GM21367 (cell line): Measurements from ENCODE around the gene ZCWPW1.

Source experiments
- ATAC-seq: cut with Tn5 transposase; IDR thresholded peaks from one replicate; pipeline ENCODE4 v1.9.1; 2021; ENCODE audit not compliant: unreplicated experiment

ZCWPW1 gene

DNA sequence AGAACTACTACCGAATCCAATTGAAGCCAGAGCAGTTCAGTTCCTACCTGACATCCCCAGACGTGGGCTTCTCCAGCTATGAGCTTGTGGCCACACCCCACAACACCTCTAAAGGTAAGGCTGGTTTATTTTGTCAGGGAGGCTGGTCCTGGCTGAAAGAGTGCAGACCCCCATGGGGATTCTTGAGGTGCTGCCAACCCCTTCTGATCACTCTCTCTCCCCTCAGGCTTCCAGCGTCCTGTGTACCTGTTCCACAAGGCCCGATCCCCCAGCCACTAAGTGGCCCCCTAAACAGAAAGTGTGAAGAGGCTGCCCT, 4.7 kb upstream of the ZCWPW1 start:
- ATAC-seq: no peak

DNA sequence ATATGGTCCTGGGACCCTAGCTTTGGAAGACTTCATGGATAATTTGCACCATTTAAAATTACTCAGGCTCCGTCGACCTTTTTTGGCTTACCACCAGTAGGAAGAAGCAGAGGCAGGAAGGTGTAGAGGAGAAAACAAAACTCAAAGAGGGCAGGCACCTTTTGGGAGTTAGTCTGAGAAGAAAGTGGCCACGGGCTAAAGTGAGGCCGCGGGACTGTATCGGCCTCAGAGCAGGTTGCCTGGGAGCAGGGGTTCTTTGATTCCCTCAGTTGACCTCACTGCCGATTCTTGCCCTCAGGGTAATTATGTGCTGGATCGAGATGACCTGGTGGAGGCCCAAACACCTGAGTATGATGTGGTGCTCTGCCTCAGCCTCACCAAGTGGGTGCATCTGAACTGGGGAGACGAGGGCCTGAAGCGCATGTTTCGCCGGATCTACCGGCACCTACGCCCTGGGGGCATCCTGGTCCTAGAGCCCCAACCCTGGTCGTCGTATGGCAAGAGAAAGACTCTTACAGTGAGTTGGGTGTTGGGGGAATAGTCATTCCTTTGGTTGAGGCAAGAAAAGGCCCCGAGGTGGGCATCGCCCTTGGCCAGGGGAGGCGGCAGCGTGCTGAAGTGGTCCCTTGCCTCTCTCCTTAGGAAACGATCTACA, 4.2 kb upstream of the ZCWPW1 start:
- ATAC-seq: no peak

DNA sequence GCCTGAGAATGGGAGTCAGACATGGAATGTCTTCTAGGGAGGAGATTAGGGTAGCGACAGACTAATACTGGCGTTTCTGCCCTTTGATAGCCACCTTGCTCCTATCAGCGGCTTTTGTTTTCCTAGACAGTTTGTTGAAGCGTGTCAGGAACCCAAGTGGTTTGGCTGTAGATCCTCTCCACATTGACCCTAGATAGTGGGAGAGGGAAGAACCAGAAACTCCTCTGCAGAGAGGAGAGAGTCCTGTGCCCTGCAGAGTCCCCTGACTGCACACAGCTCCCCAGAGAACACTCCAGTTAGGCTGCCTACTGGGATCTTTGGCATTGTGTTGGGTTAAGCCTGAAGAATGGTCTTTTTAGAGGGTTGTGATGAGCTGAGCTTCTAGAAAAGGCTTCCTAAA, 3.5 kb upstream of the ZCWPW1 start:
- no peak for ATAC-seq

DNA sequence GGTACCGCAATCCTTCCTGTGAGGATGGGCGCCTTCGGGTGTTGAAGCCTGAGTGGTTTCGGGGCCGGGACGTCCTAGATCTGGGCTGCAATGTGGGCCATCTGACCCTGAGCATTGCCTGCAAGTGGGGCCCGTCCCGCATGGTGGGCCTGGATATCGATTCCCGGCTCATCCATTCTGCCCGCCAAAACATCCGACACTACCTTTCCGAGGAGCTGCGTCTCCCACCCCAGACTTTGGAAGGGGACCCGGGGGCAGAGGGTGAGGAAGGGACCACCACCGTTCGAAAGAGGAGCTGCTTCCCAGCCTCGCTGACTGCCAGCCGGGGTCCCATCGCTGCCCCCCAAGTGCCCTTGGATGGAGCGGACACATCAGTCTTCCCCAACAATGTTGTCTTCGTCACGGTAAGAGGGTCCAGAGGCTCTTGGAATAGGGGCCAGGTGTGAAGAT, 2.8 kb upstream of the ZCWPW1 start:
- no peak for ATAC-seq

GRCh38 chr7:100430493-100431285, 2.2 kb upstream of the ZCWPW1 start:
- no peak for ATAC-seq

- ATAC-seq: peak; percentile 30
These were observed 1.4 kb upstream of the ZCWPW1 start, which contains the start of gene MEPCE for GRCh38 chr7:100429637-100430492. MEPCE (plus strand) TSS chr7:100429831; CDS start chr7:100430019, 188 bp downstream.

DNA sequence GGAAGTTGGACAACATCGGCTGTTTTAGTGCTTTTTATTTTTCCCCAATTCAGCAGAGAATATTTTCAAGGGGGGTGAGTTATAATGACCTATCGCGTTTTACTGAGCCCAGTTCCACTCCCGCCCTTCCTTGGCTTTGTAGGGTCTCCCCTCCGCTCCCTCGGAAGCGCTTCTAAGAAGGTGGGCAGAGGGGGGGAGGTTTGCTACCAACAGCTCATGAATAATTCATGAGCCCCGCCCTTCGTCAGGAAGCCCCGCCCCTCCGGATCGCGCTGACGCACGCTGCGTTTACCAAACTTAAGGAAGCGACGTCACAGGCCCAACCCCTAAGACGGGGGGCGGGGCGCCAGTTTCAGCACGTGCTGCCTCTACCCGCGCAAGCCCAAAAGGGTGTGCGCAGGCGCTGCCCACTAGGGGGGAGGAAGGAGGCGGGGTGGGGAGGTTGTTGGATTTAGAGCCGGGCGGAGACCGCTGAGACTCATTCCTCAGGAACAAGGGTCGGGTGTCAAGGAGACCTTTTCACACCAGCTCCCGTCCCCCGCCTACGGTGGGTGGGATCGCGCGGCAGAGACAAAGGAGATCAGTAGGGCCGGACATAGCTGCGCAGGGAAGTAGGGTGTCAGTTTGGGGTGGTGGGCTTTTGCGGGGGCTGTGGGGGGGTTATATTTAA, 599 bp upstream of the ZCWPW1 start:
- peak; percentile 33 for ATAC-seq

- ATAC-seq: no peak
These were observed 723 bp downstream of the ZCWPW1 start for GRCh38 chr7:100427762-100428198.

- ATAC-seq: no peak
These were observed 2.0 kb downstream of the ZCWPW1 start for GRCh38 chr7:100426516-100426915.

GRCh38 chr7:100425347-100425746, 3.2 kb downstream of the ZCWPW1 start:
- ATAC-seq: no peak

DNA sequence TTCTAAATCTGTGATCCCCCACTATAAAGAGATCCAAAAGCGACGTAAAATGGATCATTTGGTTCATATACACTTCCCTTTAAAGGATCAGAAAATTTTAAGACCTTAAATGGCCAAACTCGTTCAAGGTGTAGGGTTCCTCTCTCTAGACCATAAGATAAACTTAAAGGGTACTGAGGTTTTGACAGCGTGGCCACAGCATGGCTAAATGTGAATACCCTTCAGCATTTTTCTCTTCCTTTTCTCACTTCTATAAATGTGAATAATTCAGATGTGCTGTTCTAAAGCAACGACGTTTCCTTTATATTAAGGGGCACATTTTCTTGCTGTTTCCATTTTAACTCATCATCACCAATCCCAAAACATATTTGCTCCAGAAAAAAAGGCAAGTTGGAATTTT, 5.2 kb downstream of the ZCWPW1 start:
- no peak for ATAC-seq

DNA sequence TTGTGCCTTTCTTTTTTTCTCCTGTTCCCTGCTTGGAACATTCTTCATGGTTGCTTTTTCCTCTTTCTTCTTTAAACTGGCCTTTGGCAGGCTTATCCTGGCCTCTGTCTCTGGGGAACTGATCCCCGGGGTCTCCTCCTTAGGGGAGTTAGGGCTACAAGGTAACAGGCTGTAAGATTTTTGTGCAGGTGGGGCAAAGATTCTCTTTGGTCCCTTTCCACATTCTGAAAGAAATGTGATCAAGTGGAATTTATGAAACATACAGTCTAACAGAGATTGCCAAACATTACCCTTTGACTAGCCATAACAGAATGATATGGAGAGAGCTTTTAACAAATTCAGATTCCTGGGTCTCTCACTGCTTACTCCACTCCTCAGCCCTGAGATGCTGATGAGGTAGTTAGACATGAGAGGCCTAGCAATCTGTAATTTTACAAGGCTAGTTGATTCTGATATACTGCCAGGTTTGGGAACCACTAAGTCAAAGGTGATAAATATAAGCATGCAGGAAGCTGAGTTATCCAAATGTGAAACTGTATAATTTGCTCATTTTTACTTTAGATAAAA, 8.8 kb downstream of the ZCWPW1 start:
- no peak for ATAC-seq

GRCh38 chr7:100418930-100419659, 9.4 kb downstream of the ZCWPW1 start:
- no peak for ATAC-seq

DNA sequence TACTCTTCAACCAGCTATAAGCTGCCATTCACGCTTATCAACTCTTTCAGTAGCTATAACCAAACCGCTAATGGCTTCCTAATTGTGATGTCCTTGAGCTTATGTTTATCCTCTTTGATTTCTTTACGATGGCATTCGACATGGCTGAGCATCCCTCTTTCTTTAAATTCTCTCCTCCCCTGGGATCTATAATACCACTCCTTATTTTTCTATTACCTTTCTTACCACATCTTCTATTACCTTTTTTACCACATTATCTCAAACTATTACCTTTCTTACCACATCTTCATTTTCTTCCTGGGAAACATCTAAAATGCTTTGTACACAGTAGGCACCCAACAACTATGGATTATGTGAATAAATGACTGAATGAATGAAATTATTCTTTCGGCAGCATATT, 13.1 kb downstream of the ZCWPW1 start:
- ATAC-seq: no peak

- no peak for ATAC-seq
These were observed 14.6 kb downstream of the ZCWPW1 start for GRCh38 chr7:100413889-100414288.

DNA sequence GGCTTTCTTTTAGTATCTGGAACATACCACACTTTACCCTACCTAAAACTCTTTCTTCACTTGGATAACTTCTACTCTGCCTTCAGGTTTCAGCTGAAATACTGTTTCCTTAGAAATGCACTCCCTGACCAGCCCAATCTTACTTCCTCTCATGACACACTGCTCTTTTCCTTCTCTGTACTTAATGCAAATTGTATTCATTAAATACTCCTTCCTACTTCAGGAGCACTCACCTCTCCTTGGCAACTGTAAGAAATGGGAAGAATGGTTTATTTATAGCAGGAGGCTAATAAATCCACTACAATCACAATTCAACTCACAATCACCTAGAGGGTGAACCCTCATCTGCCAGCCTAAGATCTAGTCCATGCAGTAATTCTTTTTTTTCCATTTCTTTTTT, 15.2 kb downstream of the ZCWPW1 start:
- no peak for ATAC-seq

DNA sequence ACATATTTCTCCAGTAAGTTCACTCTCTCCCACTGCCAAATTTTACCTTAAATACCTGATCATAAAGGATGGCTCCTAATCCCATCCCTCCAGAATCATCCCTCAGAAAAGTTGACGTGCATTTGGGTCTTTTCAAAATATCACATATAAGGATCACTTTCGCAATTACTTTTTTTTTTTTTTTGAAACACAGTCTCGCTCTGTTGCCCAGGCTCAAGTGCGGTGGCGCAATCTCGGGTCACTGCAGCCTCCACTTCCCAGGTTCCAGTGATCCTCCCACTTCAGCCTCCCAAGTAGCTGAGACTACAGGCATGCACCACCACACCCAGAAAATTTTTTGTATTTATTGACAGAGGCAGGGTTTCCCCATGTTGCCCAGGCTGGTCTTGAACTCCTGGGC, 17.4 kb downstream of the ZCWPW1 start:
- no peak for ATAC-seq

GRCh38 chr7:100407285-100408180, 21.0 kb downstream of the ZCWPW1 start:
- no peak for ATAC-seq

DNA sequence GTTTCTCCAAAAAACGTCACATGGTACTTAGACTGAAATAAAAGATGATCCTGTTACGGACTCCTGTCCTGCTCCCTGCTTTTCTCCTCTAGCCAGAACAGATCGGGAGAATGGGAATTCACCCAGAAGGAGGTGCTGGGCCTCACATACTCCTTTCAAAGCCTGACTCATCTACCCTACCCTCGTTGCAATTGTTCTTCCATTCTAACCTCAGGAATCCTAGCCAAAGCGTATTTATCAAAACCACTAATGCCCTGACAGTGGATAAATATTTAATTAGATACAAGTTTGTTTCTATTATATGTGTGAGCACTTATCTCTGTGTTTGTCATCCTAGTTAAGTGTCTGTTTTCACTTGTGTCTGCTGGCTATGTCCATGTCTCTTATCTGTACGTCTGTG, 21.7 kb downstream of the ZCWPW1 start:
- ATAC-seq: no peak
